ENCODE measurements around the gene XYLT1. TPM values are rescaled to one million over a fixed set of nuclear protein-coding genes. Genes with fewer than 3 reads are reported as not detected.
A peak's percentile ranks its signal among the peaks of the same experiment; 100 is the strongest.

XYLT1 gene
- total RNA-seq, 2 donors from 2014 or later = 6.0 to 15.2 TPM

GRCh38 chr16:17301593-17302135 is 169.1 kb downstream of the XYLT1 start:
- 43 to 44% methylated on average over 8 to 10 of the region's 10 CpGs for WGBS, 2 donors
- Histone ChIP-seq H3K9me3 (peaks cover 0 to 4% (median 0%) of the 10 kb centered on the region in 3 donors), H3K4me1 (peaks cover 70% of the 10 kb centered on the region), H3K27me3 (no peaks in the 10 kb centered on the region), H3K4me3 (no peak overlapping the region), H3K27ac (peak overlapping the region; percentile 31 to 94 (median 70)), H3K36me3 (replicated peaks in 1 of 2; ENCODE audit: insufficient read depth in 1 of 2, low read depth in 2 of 2) (no peaks in the 10 kb centered on the region)
- TF ChIP-seq CTCF (IDR thresholded peaks at IDR 0.05) (no peak), POLR2A (IDR thresholded peaks at IDR 0.05) (no peak)
- intact Hi-C loops (cut with DNase I) = no loop called here
- DNase-seq (peak in 3 of 4 donors; percentile 30 to 46 (median 33)), ATAC-seq (no peak)

DNA sequence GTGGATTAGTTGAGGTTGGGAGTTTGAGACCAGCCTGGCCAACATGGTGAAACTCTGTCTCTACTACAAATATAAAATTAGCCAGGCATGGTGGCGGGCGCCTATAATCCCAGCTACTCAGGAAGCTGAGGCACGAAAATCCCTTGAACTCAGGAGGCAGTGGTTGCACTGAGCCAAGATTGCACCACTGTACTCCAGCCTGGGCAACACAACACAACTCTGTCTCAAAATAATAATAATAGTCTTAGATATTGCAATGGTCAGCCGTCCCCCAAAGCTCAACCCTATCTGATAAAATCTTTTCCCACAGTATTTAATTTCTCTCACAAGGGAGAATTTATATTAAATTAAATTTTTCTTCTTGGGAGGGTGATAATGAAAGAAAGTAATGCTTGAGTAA is 169.6 kb downstream of the XYLT1 start:
- peaks cover 0 to 4% (median 0%) of the 10 kb centered on the region in 3 donors for H3K9me3 ChIP-seq
- H3K27me3 ChIP-seq = no peaks in the 10 kb centered on the region
- no peak for TF ChIP-seq POLR2A (IDR thresholded peaks at IDR 0.05)
- no peak for TF ChIP-seq CTCF (IDR thresholded peaks at IDR 0.05)
- no peak overlapping the region for H3K4me3 ChIP-seq
- H3K4me1 ChIP-seq = peaks cover 71% of the 10 kb centered on the region
- peak overlapping the region in 2 of 4 donors; percentile 31 to 94 for H3K27ac ChIP-seq
- DNase-seq = no peak
- WGBS, 2 donors = 88 to 90% methylated on average over 4 of the region's 4 CpGs
- intact Hi-C loops (cut with DNase I) = no loop called here
- ATAC-seq = no peak
- H3K36me3 ChIP-seq (replicated peaks in 1 of 2; ENCODE audit: insufficient read depth in 1 of 2, low read depth in 2 of 2) = no peaks in the 10 kb centered on the region

DNA sequence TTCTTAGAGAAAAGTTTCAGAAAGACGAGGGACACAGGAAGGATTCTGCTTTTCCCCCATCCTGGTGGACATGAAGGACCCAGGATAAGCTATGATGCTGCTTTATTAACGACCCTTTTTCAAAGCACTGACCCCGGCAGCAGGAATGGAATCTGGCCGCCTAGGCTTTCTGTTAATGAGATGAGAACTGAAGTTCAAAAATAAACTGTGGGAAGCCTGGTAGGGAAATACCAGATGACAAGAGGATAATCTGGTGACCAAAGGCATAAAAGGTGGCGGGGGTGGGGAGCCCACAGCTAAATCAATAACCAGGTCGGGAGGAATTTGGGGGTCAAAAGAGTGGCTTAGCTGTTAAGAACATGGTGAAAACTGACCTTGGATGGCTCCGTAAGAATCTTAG is 171.0 kb downstream of the XYLT1 start:
- H3K9me3 ChIP-seq = peaks cover 0 to 4% (median 0%) of the 10 kb centered on the region in 3 donors
- intact Hi-C loops (cut with DNase I) = no loop called here

DNA sequence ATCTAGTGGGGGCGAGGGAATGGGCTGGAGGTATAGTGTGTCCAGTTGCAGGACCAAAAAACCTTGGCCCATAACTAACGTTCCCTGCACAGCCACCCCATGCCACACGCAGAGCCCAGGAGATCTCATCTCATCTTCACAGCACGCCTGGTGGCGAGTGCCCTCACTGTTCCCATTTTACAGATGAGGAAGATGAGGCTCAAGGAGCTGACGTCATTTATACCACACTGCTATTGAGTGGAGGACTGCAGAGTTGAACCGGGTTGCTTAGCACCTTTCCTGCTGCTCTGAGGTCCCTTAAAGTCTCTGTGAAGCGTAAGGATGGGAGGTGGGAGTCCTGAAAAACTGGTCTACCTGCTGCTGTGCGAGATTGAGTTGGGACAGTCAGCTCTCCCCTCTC is 172.5 kb downstream of the XYLT1 start:
- H3K9me3 ChIP-seq = peaks cover 0 to 4% (median 0%) of the 10 kb centered on the region in 3 donors
- DNase-seq = no peak
- ATAC-seq = no peak
- intact Hi-C loops (cut with DNase I) = no loop called here
- no peaks in the 10 kb centered on the region for H3K36me3 ChIP-seq (replicated peaks in 1 of 2; ENCODE audit: insufficient read depth in 1 of 2, low read depth in 2 of 2)
- H3K27ac ChIP-seq = no peak overlapping the region
- peaks cover 43% of the 10 kb centered on the region for H3K4me1 ChIP-seq
- no peak for TF ChIP-seq CTCF (IDR thresholded peaks at IDR 0.05)
- TF ChIP-seq POLR2A (IDR thresholded peaks at IDR 0.05) = no peak
- no peak overlapping the region for H3K4me3 ChIP-seq
- H3K27me3 ChIP-seq = no peaks in the 10 kb centered on the region
- 95 to 97% methylated on average over 9 of the region's 9 CpGs for WGBS, 2 donors

More for the DNA sequence above, 171.0 kb downstream of the XYLT1 start:
- Histone ChIP-seq H3K27me3 (no peaks in the 10 kb centered on the region), H3K4me1 (peaks cover 57% of the 10 kb centered on the region), H3K4me3 (no peak overlapping the region), H3K27ac (peak overlapping the region in 3 of 4 donors; percentile 2 to 28 (median 25)), H3K36me3 (replicated peaks in 1 of 2; ENCODE audit: insufficient read depth in 1 of 2, low read depth in 2 of 2) (no peaks in the 10 kb centered on the region)
- WGBS, 2 donors = 26 to 27% methylated on average over 7 of the region's 7 CpGs
- ATAC-seq (no peak), DNase-seq (no peak)
- TF ChIP-seq POLR2A (IDR thresholded peaks at IDR 0.05) (no peak), CTCF (IDR thresholded peaks at IDR 0.05) (no peak)

DNA sequence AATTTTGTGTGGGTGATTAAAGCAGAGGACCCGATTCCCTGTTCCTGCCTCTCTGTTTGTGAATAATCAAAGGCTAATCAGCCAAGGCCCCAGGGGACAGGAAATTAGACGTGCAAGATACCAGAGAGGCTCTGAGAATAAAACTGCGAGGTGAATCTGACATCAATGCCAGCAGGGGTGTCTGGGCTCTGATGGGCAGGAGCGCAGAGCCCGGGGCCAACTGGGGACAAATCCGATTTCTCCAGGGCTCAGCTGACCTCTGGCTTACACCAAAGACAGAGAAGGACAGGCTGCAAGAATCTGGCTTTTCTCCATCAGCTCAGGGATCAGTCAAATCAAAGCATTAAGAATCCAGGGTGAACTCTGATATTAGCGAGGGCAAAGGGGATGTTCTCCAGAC is 174.3 kb downstream of the XYLT1 start:
- intact Hi-C loops (cut with DNase I) = no loop called here
- WGBS, 2 donors = 45 to 51% methylated on average over 7 of the region's 7 CpGs
- no peaks in the 10 kb centered on the region for H3K36me3 ChIP-seq (replicated peaks in 1 of 2; ENCODE audit: insufficient read depth in 1 of 2, low read depth in 2 of 2)
- ATAC-seq (no peak), DNase-seq (no peak)
- no peak overlapping the region for H3K27ac ChIP-seq
- H3K4me3 ChIP-seq = no peak overlapping the region
- no peak for TF ChIP-seq CTCF (IDR thresholded peaks at IDR 0.05)
- no peak for TF ChIP-seq POLR2A (IDR thresholded peaks at IDR 0.05)
- peaks cover 0 to 4% (median 0%) of the 10 kb centered on the region in 3 donors for H3K9me3 ChIP-seq
- H3K27me3 ChIP-seq = no peaks in the 10 kb centered on the region
- H3K4me1 ChIP-seq = peaks cover 25% of the 10 kb centered on the region
